HG02884 (cell line): ENCODE measurements around the gene SLC16A8.
"Not testable (repeated sequence)": the region's sequence is repeated elsewhere in the genome, so short reads cannot be mapped to it uniquely, and the experiment has no call there.

ENCODE experiments used
- ATAC-seq: cut with Tn5 transposase; IDR thresholded peaks from one replicate; pipeline ENCODE4 v1.9.1; 2021; ENCODE audit warnings: mild to moderate bottlenecking, moderate library complexity; ENCODE audit not compliant: unreplicated experiment

The SLC16A8 gene

GRCh38 chr22:38049812-38050619 is 34.0 kb downstream of the SLC16A8 start:
- ATAC-seq = no peak

DNA sequence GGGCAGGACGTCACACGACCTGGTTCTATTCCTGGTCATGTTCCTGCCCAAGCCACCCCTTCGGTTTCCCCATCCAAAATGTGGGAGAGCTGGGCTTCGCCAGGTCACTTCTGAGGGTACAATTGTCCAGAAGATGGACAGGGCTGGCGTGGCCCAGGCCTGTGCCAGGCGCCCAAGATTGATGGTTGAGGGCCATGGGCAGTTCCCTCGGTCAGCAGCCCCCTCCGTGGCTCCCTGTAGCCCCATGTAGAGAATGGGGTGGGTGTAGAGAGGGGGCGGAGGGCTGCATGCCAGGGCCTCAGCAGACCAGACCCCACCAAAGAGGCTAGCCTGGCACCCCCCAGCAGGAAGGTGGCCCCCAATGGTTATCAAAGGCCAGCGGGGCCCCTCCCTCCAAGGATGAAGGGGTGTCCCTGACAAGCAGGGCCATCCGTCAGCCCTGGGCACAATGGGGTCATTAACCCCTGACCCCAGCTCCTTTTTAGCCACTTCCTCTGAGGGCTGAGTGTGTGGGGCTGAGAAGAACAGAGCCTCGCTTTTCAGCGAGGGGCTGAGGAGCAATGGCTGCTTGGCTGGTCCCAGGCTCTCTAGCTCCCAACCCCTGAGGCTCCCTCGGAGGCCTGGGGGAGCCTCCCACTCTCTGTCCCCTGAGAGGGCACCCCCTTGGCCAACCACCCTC is 37.8 kb downstream of the SLC16A8 start:
- ATAC-seq = no peak

GRCh38 chr22:38043151-38044039 is 40.6 kb downstream of the SLC16A8 start:
- ATAC-seq = no peak

DNA sequence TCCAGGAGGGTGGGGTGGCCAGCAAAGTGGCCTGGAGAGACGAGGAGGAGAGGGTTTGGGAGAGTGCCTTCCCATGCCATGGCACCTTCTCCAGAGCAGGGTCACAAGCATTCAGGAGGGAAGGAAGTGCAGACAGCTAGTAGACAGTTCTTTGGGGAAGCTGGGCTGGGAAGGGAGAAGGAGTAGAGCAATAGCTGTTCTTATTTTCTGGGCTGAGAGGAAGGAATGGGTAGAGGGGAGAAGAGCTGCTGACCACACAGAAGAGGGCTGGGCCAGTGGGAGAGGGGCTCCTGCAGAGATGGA is 41.5 kb downstream of the SLC16A8 start:
- no peak for ATAC-seq

DNA sequence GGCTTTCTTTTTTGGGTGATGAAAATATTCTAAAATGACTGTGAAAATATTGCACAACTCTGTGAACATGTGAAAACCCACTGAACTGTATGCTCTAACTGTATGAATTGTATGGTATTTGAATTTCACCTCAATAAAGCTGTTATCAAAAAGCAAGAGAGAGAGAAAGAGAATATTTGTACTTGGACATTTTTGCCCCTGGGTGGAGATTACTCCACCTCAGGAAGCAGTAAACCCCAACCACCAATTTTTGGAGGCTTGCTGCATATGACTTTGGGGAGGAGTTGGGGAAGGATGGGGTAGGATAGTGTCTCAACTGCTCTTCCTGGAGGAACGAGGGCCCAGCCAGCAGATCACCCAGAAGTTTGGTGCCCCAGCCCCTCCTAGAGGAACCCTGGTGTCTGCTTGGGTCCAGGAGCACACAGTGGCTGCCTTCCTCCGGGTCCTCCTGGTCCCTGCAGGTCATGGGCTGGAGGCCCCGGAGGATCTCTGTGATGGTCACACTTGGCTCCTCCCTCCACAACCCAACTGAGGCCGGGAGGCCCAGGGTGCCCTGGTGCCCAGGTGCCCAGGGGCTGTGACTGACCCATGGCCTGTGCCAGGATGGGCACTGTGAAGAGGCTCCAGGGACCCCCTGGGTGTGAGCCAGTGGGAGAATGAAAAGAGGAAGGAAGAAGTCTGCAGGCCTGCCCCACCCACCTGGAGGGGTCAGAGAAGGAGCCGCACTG is 42.1 kb downstream of the SLC16A8 start:
- ATAC-seq = no peak

- no peak for ATAC-seq
These were observed 42.8 kb downstream of the SLC16A8 start for GRCh38 chr22:38040953-38041759.

- ATAC-seq = no peak
These were observed 44.8 kb downstream of the SLC16A8 start for GRCh38 chr22:38038890-38039812.

- ATAC-seq = no peak
These were observed 45.6 kb downstream of the SLC16A8 start for GRCh38 chr22:38038426-38038825.

- not testable (repeated sequence) for ATAC-seq
These were observed 46.4 kb downstream of the SLC16A8 start for GRCh38 chr22:38037367-38038150.

DNA sequence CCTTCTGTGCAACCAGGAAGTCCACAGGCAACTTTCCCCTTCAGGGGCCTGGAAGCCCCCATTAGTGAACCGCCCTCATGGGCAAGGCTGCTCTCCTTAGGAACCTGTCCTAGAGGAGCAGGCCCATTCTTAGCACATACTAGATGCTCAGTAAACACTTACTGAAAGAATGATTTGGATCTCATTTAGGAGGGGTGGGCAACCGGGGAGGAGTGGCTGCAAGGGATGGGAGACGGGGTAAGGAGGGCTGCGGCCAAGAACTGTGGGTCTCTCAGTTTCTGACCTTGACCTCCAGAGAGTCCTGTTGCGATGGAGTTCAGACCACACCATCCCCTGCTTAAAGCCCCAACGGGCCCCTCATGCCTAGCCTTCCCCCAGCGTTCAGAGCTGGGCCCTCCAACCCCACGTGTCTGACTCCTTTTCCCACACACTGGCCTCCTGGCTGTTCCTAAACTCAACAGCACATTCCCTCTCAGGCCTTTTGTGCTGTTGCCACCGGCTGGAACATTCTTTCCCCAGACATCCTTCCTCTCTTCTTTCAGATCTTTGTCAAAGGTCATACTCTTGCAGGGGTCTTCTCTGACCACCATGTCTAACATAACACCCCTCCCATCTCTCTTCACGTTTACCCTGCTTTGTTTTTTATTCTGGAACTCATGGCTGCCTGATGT is 47.5 kb downstream of the SLC16A8 start:
- ATAC-seq = no peak

GRCh38 chr22:38035530-38035885 is 48.5 kb downstream of the SLC16A8 start:
- ATAC-seq = no peak

DNA sequence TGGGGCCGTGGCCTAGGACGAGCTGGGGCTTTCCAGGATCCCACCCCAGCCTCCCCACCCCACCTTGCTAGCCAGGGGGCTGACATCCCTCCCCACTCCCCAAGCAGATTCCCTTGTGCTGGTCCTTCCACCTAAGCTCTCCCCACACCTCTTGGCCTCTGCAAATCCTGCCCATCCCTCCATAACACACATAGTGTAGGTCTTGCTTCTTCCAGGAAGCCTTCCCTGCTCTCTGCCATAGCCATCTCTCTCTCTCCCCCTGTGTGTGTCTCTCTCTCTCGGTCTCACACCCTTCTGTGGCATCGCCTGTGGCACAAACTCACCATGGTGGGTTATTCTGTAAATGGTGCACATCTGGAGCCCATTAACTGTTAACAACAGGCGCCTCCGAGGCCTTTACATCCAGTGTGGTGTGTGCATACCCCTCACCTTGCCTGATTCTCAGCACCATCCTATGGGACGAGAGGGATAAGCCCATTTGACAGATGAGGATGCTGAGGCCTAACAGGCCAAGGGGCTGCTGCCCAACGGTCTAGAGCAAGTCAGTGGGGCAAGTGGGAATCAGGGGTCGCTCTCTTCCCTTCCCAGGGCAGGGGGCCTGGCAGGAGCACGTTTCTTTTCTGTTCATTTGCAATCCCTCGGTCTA is 49.0 kb downstream of the SLC16A8 start:
- ATAC-seq = no peak

- ATAC-seq = no peak
These were observed 49.6 kb downstream of the SLC16A8 start for GRCh38 chr22:38034278-38034882.

- no peak for ATAC-seq
These were observed 50.3 kb downstream of the SLC16A8 start for GRCh38 chr22:38033522-38034277.

DNA sequence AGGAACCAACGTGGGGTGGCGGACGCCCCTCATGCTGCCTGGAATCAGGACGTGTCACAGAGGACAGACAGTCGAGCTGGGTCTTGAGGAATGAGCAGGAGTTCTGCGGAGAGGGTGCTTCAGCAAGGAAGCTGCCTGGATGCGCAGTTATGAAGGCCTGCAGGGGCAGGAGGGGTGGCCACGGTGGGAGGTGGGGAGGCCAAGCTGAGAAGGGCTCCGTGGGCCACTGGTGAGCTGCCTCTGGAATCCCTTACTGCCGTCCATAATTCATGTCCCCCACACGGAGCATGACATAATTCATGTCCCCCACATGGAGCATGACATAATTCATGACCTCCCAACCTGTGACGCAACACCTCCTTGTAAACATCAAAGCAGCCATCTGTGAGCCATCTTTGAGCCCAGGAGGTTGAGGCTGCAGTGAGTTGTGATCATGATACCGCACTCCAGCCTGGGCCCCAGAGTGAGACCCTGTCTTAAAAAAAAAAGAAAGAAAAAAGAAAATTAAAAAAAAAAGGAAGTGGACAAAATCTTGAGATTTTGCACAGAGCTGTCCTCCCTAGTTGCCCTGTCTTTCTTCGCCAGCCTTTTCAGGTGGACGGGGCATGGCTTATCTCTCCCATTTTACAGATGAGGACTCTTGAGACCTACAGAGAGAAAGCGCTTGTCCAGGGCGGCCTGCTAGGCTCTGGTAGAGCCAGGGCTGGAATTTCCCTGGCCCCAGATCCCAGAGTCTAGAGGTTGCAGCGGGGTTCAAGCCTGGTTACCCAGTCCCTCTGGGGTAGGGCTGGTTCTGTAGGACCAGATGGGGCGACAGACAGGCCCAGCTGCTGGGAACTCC is 51.1 kb downstream of the SLC16A8 start:
- ATAC-seq = no peak
